ENCODE measurements around the gene AK4.

The AK4 gene

GRCh38 chr1:65207317-65207716 is 59.3 kb downstream of the AK4 start:
- Histone ChIP-seq H2BK120ac (ENCODE audit: low read depth, low read length) (no peak overlapping the region), H3K79me1 (ENCODE audit: low read depth, low read length) (no peaks in the 10 kb centered on the region), H4K91ac (ENCODE audit: low read depth, low read length, poor library complexity) (no peak overlapping the region), H3K4me1 (ENCODE audit: control insufficient read depth in 2 of 2, insufficient read depth in 1 of 2, low read depth in 1 of 2, low read length in 2 of 2) (peaks cover 0 to 5% of the 10 kb centered on the region in 2 donors), H3K4ac (ENCODE audit: low read length) (no peak overlapping the region), H2AK5ac (ENCODE audit: low read depth, low read length) (no peak overlapping the region), H3K4me3 (ENCODE audit: low read length in 2 of 2) (no peak overlapping the region), H2BK15ac (ENCODE audit: low read length) (no peak overlapping the region), H2AFZ (ENCODE audit: low read length) (no peak overlapping the region), H4K8ac (ENCODE audit: low read depth, low read length) (no peak overlapping the region), H3K23ac (ENCODE audit: low read depth, low read length, poor library complexity) (no peak overlapping the region), H3K27me3 (ENCODE audit: control insufficient read depth in 3 of 3, insufficient read depth in 3 of 3, low read depth in 1 of 3, low read length in 3 of 3) (no peaks in the 10 kb centered on the region), H3K27ac (replicated peaks; ENCODE audit: low read length) (no peak overlapping the region), H3K18ac (ENCODE audit: low read length) (no peak overlapping the region), H3K4me2 (ENCODE audit: insufficient read depth, low read length, poor library complexity, severe bottlenecking) (no peak overlapping the region), H3K9ac (ENCODE audit: low read depth, low read length, poor library complexity) (no peak overlapping the region), H2BK5ac (ENCODE audit: low read length) (no peak overlapping the region), H2BK12ac (ENCODE audit: low read length) (no peak overlapping the region), H3K36me3 (replicated peaks in 1 of 2; ENCODE audit: control insufficient read depth in 2 of 2, insufficient read depth in 2 of 2, low read length in 2 of 2) (no peaks in the 10 kb centered on the region), H3K9me3 (replicated peaks in 1 of 2; ENCODE audit: control insufficient read depth in 2 of 2, insufficient read depth in 1 of 2, low read depth in 1 of 2, low read length in 2 of 2) (peaks cover 0 to 1% of the 10 kb centered on the region in 2 donors), H3K14ac (ENCODE audit: low read length) (no peak overlapping the region)
- WGBS, 2 donors (ENCODE audit: extremely low coverage in 2 of 2, insufficient read length in 2 of 2, insufficient replicate concordance in 1 of 2): no CpG with 5 or more reads among the region's 4 CpGs
- no peak for DNase-seq (ENCODE audit: low spot score)

GRCh38 chr1:65208563-65208973 is 60.6 kb downstream of the AK4 start:
- H3K4me2 ChIP-seq (ENCODE audit: insufficient read depth, low read length, poor library complexity, severe bottlenecking): no peak overlapping the region
- no peak overlapping the region for H3K23ac ChIP-seq (ENCODE audit: low read depth, low read length, poor library complexity)
- no peak overlapping the region for H3K9ac ChIP-seq (ENCODE audit: low read depth, low read length, poor library complexity)
- no peaks in the 10 kb centered on the region for H3K36me3 ChIP-seq (replicated peaks in 1 of 2; ENCODE audit: control insufficient read depth in 2 of 2, insufficient read depth in 2 of 2, low read length in 2 of 2)
- H3K4me1 ChIP-seq (ENCODE audit: control insufficient read depth in 2 of 2, insufficient read depth in 1 of 2, low read depth in 1 of 2, low read length in 2 of 2): peaks cover 0 to 12% of the 10 kb centered on the region in 2 donors
- no peak overlapping the region for H3K4ac ChIP-seq (ENCODE audit: low read length)
- DNase-seq (ENCODE audit: low spot score): no peak
- no CpG with 5 or more reads among the region's 8 CpGs for WGBS, 2 donors (ENCODE audit: extremely low coverage in 2 of 2, insufficient read length in 2 of 2, insufficient replicate concordance in 1 of 2)
- no peaks in the 10 kb centered on the region for H3K79me1 ChIP-seq (ENCODE audit: low read depth, low read length)
- H3K4me3 ChIP-seq (ENCODE audit: low read length in 2 of 2): no peak overlapping the region
- H3K14ac ChIP-seq (ENCODE audit: low read length): no peak overlapping the region
- H2BK12ac ChIP-seq (ENCODE audit: low read length): no peak overlapping the region
- H4K8ac ChIP-seq (ENCODE audit: low read depth, low read length): no peak overlapping the region
- no peak overlapping the region for H2BK15ac ChIP-seq (ENCODE audit: low read length)
- H2BK120ac ChIP-seq (ENCODE audit: low read depth, low read length): no peak overlapping the region
- H3K9me3 ChIP-seq (replicated peaks in 1 of 2; ENCODE audit: control insufficient read depth in 2 of 2, insufficient read depth in 1 of 2, low read depth in 1 of 2, low read length in 2 of 2): peaks cover 0 to 1% of the 10 kb centered on the region in 2 donors
- H3K27me3 ChIP-seq (ENCODE audit: control insufficient read depth in 3 of 3, insufficient read depth in 3 of 3, low read depth in 1 of 3, low read length in 3 of 3): no peaks in the 10 kb centered on the region
- H2AK5ac ChIP-seq (ENCODE audit: low read depth, low read length): no peak overlapping the region
- H4K91ac ChIP-seq (ENCODE audit: low read depth, low read length, poor library complexity): no peak overlapping the region
- H2AFZ ChIP-seq (ENCODE audit: low read length): no peak overlapping the region
- H3K27ac ChIP-seq (replicated peaks; ENCODE audit: low read length): no peak overlapping the region
- no peak overlapping the region for H3K18ac ChIP-seq (ENCODE audit: low read length)
- H2BK5ac ChIP-seq (ENCODE audit: low read length): no peak overlapping the region

- Histone ChIP-seq H2BK5ac (ENCODE audit: low read length) (no peak overlapping the region), H2BK120ac (ENCODE audit: low read depth, low read length) (no peak overlapping the region), H3K27ac (replicated peaks; ENCODE audit: low read length) (no peak overlapping the region), H3K4me3 (ENCODE audit: low read length in 2 of 2) (no peak overlapping the region), H2BK12ac (ENCODE audit: low read length) (no peak overlapping the region), H3K4me2 (ENCODE audit: insufficient read depth, low read length, poor library complexity, severe bottlenecking) (no peak overlapping the region), H2AFZ (ENCODE audit: low read length) (no peak overlapping the region), H3K79me1 (ENCODE audit: low read depth, low read length) (no peaks in the 10 kb centered on the region), H3K4me1 (ENCODE audit: control insufficient read depth in 2 of 2, insufficient read depth in 1 of 2, low read depth in 1 of 2, low read length in 2 of 2) (peaks cover 0 to 12% of the 10 kb centered on the region in 2 donors), H3K23ac (ENCODE audit: low read depth, low read length, poor library complexity) (no peak overlapping the region), H2AK5ac (ENCODE audit: low read depth, low read length) (no peak overlapping the region), H2BK15ac (ENCODE audit: low read length) (no peak overlapping the region), H3K27me3 (ENCODE audit: control insufficient read depth in 3 of 3, insufficient read depth in 3 of 3, low read depth in 1 of 3, low read length in 3 of 3) (no peaks in the 10 kb centered on the region), H3K36me3 (replicated peaks in 1 of 2; ENCODE audit: control insufficient read depth in 2 of 2, insufficient read depth in 2 of 2, low read length in 2 of 2) (no peaks in the 10 kb centered on the region), H3K18ac (ENCODE audit: low read length) (no peak overlapping the region), H3K9me3 (replicated peaks in 1 of 2; ENCODE audit: control insufficient read depth in 2 of 2, insufficient read depth in 1 of 2, low read depth in 1 of 2, low read length in 2 of 2) (peaks cover 0 to 1% of the 10 kb centered on the region in 2 donors), H4K91ac (ENCODE audit: low read depth, low read length, poor library complexity) (no peak overlapping the region), H4K8ac (ENCODE audit: low read depth, low read length) (no peak overlapping the region), H3K14ac (ENCODE audit: low read length) (no peak overlapping the region), H3K4ac (ENCODE audit: low read length) (no peak overlapping the region), H3K9ac (ENCODE audit: low read depth, low read length, poor library complexity) (no peak overlapping the region)
- no peak for DNase-seq (ENCODE audit: low spot score)
- no CpG with 5 or more reads among the region's 6 CpGs for WGBS, 2 donors (ENCODE audit: extremely low coverage in 2 of 2, insufficient read length in 2 of 2, insufficient replicate concordance in 1 of 2)
These were observed 61.2 kb downstream of the AK4 start for GRCh38 chr1:65209005-65209885.

- peaks cover 0 to 1% of the 10 kb centered on the region in 2 donors for H3K9me3 ChIP-seq (replicated peaks in 1 of 2; ENCODE audit: control insufficient read depth in 2 of 2, insufficient read depth in 1 of 2, low read depth in 1 of 2, low read length in 2 of 2)
- no peak overlapping the region for H2BK15ac ChIP-seq (ENCODE audit: low read length)
- no peak overlapping the region for H2BK12ac ChIP-seq (ENCODE audit: low read length)
- no peak overlapping the region for H2BK120ac ChIP-seq (ENCODE audit: low read depth, low read length)
- no peak overlapping the region for H2BK5ac ChIP-seq (ENCODE audit: low read length)
- no peak overlapping the region for H3K14ac ChIP-seq (ENCODE audit: low read length)
- no peak overlapping the region for H4K91ac ChIP-seq (ENCODE audit: low read depth, low read length, poor library complexity)
- no peaks in the 10 kb centered on the region for H3K79me1 ChIP-seq (ENCODE audit: low read depth, low read length)
- no peak overlapping the region for H2AFZ ChIP-seq (ENCODE audit: low read length)
- no peak overlapping the region for H3K9ac ChIP-seq (ENCODE audit: low read depth, low read length, poor library complexity)
- H3K36me3 ChIP-seq (replicated peaks in 1 of 2; ENCODE audit: control insufficient read depth in 2 of 2, insufficient read depth in 2 of 2, low read length in 2 of 2): no peaks in the 10 kb centered on the region
- H3K4me2 ChIP-seq (ENCODE audit: insufficient read depth, low read length, poor library complexity, severe bottlenecking): no peak overlapping the region
- H2AK5ac ChIP-seq (ENCODE audit: low read depth, low read length): no peak overlapping the region
- no peak overlapping the region for H3K18ac ChIP-seq (ENCODE audit: low read length)
- H3K23ac ChIP-seq (ENCODE audit: low read depth, low read length, poor library complexity): no peak overlapping the region
- H3K4me1 ChIP-seq (ENCODE audit: control insufficient read depth in 2 of 2, insufficient read depth in 1 of 2, low read depth in 1 of 2, low read length in 2 of 2): peaks cover 0 to 12% of the 10 kb centered on the region in 2 donors
- WGBS, 2 donors (ENCODE audit: extremely low coverage in 2 of 2, insufficient read length in 2 of 2, insufficient replicate concordance in 1 of 2): no CpG with 5 or more reads among the region's 5 CpGs
- H4K8ac ChIP-seq (ENCODE audit: low read depth, low read length): no peak overlapping the region
- no peaks in the 10 kb centered on the region for H3K27me3 ChIP-seq (ENCODE audit: control insufficient read depth in 3 of 3, insufficient read depth in 3 of 3, low read depth in 1 of 3, low read length in 3 of 3)
- H3K4me3 ChIP-seq (ENCODE audit: low read length in 2 of 2): no peak overlapping the region
- no peak overlapping the region for H3K27ac ChIP-seq (replicated peaks; ENCODE audit: low read length)
- no peak overlapping the region for H3K4ac ChIP-seq (ENCODE audit: low read length)
- DNase-seq (ENCODE audit: low spot score): no peak
These were observed 62.3 kb downstream of the AK4 start for GRCh38 chr1:65210325-65210724.
